Endothelial cell of umbilical vein (primary cell): ENCODE measurements around the gene CBX4.

Experiments used
- CTCF ChIP-seq, 2 donors: IDR thresholded peaks; 1 replicate in 1 of 2; 2 replicates in 1 of 2; pipeline ENCODE4 v1.5.1; 2011; ENCODE audit warnings: low read length in 2 of 2, mild to moderate bottlenecking in 2 of 2, moderate library complexity in 2 of 2, control low read depth in 1 of 2, inconsistent platforms in 1 of 2, low read depth in 1 of 2; ENCODE audit not compliant: insufficient read depth in 1 of 2; ENCODE audit errors: extremely low read depth in 1 of 2
- EZH2 ChIP-seq: IDR thresholded peaks from 2 replicates; pipeline ENCODE4 v1.6.1; 2012; ENCODE audit warnings: borderline replicate concordance, low read depth, mild to moderate bottlenecking, moderate library complexity, low read length, inconsistent platforms; ENCODE audit not compliant: severe bottlenecking

- TF ChIP-seq EZH2, result no peak
- no peak for TF ChIP-seq CTCF (IDR thresholded peaks at IDR 0.05; ENCODE audit: extremely low read depth in 1 of 2, insufficient read depth in 1 of 2, low read depth in 1 of 2, low read length in 2 of 2)
Observed at GRCh38 chr17:79877041-79877440, 37.8 kb upstream of the CBX4 start.
